Neural progenitor cell (in vitro differentiated cells): ENCODE results near the gene CDC14A.

ENCODE experiments used
- CTCF ChIP-seq: fragments of 200-600 bp; sonication (generic); IDR thresholded peaks from 2 replicates; pipeline ENCODE4 v1.5.1; 2017; ENCODE audit warnings: antibody characterized with exemption, mild to moderate bottlenecking
- EZH2 ChIP-seq: fragments of 200-600 bp; sonication (generic); IDR thresholded peaks from 2 replicates; pipeline ENCODE4 v1.6.1; 2017; ENCODE audit warnings: antibody characterized with exemption, mild to moderate bottlenecking, moderate library complexity
- EZH2phosphoT487 ChIP-seq: fragments of 200-600 bp; sonication (generic); IDR thresholded peaks from 2 replicates; pipeline ENCODE4 v1.6.1; 2017; ENCODE audit warnings: antibody characterized with exemption

DNA sequence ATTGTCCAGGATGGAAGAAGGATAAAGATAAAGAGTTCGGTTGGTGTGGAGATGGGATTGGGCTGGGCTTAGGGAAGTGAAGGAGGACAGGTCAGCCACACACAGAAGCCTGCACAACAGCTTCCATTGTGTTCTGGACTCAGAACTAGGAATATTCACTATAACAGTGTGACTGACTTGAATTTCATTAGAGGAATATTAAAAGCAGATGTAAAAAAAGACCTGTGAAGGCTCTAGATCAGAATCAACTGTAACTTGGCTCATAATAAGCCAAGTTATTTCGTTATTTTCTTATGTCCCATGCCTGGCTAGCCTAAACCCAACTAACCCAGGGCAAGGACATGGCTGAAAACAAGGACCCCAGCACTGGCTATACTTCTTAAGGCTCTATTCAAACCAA lies 129.0 kb downstream of the CDC14A start:
- no peak for TF ChIP-seq CTCF
- no peak for TF ChIP-seq EZH2
- no peak for TF ChIP-seq EZH2phosphoT487
